ENCODE data around the gene SMYD2.

DNA sequence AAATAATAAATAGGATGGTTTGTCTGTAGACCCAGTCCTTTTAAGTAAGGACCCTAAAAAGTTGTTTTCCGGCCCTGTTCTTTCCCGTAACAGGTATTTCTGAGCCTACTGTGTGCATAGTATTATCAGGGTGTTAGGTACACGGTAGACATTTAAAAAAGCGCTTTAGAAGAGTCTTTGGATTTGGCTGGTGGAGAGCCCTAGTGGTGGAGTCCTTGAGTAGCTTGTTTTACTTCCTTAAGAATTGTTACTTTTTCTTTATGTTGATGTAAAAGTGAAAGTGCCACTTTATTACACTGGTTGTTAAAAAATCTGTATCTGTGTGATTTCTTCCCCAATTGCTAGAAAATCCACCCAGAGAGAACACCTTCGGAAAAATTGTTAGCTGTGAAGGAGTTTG lies 36.8 kb downstream of the SMYD2 start:
- TF ChIP-seq, protein P1, sequence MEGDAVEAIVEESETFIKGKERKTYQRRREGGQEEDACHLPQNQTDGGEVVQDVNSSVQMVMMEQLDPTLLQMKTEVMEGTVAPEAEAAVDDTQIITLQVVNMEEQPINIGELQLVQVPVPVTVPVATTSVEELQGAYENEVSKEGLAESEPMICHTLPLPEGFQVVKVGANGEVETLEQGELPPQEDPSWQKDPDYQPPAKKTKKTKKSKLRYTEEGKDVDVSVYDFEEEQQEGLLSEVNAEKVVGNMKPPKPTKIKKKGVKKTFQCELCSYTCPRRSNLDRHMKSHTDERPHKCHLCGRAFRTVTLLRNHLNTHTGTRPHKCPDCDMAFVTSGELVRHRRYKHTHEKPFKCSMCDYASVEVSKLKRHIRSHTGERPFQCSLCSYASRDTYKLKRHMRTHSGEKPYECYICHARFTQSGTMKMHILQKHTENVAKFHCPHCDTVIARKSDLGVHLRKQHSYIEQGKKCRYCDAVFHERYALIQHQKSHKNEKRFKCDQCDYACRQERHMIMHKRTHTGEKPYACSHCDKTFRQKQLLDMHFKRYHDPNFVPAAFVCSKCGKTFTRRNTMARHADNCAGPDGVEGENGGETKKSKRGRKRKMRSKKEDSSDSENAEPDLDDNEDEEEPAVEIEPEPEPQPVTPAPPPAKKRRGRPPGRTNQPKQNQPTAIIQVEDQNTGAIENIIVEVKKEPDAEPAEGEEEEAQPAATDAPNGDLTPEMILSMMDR (IDR thresholded peaks at IDR 0.05), result no peak
- no peak for TF ChIP-seq POLR2A (IDR thresholded peaks at IDR 0.05)

Measured in lower leg skin (tissue), 3 donors.